GM19023 (cell line): ENCODE measurements around the gene SLC27A1.
A peak's percentile ranks its signal among the peaks of the same experiment; 100 is the strongest.

Source experiments
- ATAC-seq: cut with Tn5 transposase; IDR thresholded peaks from one replicate; pipeline ENCODE4 v1.9.1; 2021; ENCODE audit warnings: mild to moderate bottlenecking, moderate library complexity; ENCODE audit not compliant: unreplicated experiment

The SLC27A1 gene

GRCh38 chr19:17470068-17470841 is at the start of gene SLC27A1:
Gene SLC27A1 (plus strand): TSS chr19:17470524. CDS start chr19:17470541, 17 bp downstream.
- peak; percentile 81 for ATAC-seq

DNA sequence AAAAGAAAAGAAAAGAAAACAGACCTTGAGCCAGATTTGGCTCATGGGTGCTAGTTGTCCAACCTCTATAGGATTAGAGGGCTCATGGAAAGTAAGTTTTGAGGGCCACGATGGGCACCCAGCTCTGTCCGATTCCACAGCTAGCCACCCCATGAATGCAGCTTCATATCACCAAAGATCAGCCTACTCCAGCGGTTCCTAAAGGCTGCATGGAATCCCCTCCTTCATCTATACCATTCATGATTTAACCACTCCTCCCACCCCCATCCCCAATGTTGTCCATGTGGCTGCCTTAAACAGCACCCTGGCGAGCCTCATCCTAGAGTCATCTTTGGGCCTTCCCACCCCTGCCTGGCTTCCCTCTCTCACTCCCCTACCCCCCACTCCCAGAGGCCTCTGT is 48.4 kb upstream of the SLC27A1 start:
- no peak for ATAC-seq

- no peak for ATAC-seq
Observed at GRCh38 chr19:17423429-17424208, 46.7 kb upstream of the SLC27A1 start.

DNA sequence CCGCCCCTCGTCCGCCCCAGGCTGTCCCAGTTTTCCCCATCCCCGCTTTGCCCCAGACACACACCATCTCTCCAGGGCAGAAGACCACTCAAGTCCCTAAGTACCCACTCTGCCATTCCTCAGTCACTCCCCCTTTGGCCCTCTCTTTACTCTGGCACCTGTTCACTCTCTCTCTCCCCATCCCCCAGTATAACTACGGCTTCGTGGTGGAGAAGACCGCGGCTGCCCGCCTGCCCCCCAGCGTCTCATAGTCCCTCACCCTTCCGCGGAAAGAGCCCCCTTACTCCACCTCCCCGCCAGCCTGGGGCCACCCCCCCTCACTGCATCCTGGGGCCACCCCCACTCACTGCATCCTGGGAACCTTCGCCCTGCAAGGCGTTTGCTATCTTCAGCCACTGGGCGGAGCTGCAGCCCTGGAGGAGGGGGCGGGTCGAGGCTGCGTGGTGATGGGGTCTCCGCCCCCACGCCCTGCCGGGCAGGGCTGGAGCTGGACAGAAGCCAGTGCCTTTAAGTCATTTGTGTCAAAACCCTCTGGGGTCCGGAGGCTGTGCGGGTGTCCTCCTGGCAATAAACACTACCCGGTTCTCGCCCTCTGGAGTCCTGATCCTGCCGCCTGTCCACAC is 45.5 kb upstream of the SLC27A1 start:
- ATAC-seq, result no peak

- no peak for ATAC-seq
Observed at GRCh38 chr19:17429641-17430113, 40.6 kb upstream of the SLC27A1 start.

- no peak for ATAC-seq
Observed at GRCh38 chr19:17431417-17431816, 38.9 kb upstream of the SLC27A1 start.

DNA sequence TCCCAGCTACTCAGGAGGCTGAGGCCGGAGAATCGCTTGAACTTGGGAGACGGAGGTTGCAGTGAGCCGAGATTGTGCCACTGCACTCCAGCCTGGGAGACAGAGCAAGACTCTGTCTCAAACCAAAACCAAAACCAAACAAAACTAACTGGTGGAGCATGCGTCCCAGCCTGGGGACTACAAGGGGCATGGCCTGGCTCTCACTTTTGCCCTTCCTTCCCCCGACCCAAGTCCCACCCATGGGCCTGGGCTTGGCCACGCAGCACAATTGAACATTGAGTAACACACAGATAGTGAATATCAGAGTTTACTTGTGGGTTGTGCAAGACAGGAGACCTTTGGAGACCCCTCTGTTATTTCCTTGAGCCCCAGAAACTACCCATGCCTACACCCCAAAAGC is 35.1 kb upstream of the SLC27A1 start:
- no peak for ATAC-seq

GRCh38 chr19:17436094-17436873 is 34.0 kb upstream of the SLC27A1 start:
- ATAC-seq, result no peak

GRCh38 chr19:17436874-17437267 is 33.5 kb upstream of the SLC27A1 start:
- ATAC-seq, result no peak

GRCh38 chr19:17441241-17442021 is 28.9 kb upstream of the SLC27A1 start:
- no peak for ATAC-seq

- no peak for ATAC-seq
Observed at GRCh38 chr19:17445526-17446165, 24.7 kb upstream of the SLC27A1 start.

- no peak for ATAC-seq
Observed at GRCh38 chr19:17447704-17448130, 22.6 kb upstream of the SLC27A1 start.

GRCh38 chr19:17448131-17448967 is 22.0 kb upstream of the SLC27A1 start, which contains the start of gene TMEM221:
Gene TMEM221 (minus strand): TSS chr19:17448668. CDS start chr19:17448462, 206 bp downstream.
- no peak for ATAC-seq

- no peak for ATAC-seq
Observed at GRCh38 chr19:17450264-17451075, 19.9 kb upstream of the SLC27A1 start.

DNA sequence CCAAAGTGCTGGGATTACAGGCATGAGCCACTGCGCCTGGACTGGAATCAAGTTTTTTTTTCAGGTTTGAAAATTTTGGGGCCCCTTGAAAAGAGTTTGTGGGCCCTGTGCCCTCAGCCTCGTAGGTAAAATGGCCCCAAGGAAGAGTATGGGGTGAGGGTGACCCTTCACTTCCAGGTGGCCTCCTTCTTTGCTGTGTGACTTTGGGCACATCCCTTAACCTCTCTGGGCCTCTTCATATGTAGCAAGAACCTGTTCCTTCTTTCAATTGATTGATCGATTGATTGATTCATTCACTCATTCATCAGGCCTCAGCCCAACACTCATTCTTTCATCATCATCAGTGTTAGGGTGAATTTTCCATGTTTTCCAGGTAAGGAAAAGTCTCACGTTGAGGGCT is 18.5 kb upstream of the SLC27A1 start:
- ATAC-seq, result no peak

DNA sequence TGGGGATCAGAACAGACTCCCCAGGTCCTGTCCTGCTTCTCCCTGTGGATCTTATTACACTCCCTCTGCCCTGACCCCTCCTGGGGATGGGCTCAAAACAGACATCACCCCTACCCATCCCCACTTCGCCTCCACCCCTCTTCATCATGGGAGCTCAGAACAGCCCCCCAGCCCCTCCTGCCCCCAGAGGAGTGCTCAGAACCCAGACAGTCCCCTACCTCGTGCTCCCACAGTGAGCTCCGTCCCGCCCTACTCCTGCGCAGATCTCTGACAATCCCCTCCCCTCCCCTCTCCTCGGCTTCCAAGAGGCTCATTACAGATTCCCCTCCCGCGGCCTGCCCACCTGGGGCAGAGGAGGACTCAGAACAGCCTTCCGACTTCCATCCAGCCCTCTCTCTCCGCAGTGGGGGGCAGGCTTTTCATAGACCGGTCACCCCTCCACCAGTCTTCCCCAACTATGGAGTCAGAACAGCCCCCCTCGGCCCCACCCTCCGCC is 15.7 kb upstream of the SLC27A1 start:
- ATAC-seq, result no peak

DNA sequence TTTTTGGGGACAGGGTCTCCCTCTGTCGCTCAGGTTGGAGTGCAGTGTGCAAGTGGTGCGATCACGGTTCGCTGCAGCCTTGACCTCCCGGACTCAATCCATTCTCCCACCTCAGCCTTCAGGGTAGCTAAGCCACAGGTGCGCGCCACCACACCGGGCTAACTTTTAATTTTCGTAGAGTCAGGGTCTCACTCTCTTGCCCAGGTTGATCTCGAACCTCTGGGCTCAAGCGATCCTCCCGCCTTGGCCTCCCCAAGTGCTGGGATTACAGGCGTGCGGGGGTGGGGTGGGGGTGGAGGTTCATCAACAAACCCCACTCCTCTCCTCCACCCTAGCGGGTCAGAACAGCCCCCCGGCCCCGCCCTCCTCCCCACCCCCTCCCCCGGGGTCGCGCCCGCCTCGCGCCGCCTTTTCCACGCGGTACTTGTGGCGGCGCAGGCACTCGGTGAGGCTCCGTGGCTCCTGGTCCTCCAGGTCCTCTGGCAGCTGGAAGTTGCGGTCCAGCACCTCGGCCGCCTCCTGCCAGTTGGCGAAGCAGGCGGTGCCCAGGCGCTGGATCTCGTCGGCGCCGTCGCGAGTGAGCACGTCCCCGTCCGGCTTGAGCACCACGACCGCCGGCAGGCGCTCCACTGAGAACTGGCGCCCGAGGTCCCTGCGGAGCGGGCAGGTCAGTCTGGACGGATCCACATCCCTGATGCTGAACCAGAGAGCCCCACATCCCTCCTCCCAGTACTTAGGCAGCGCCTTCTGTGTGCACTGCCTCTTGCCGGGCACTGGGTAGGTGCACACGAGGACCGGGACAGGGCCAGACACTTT is 14.8 kb upstream of the SLC27A1 start:
- no peak for ATAC-seq
